ENCODE results near the gene HM13.
A peak's percentile ranks its signal among the peaks of the same experiment; 100 is the strongest.
"Not testable (repeated sequence)": the region's sequence is repeated elsewhere in the genome, so short reads cannot be mapped to it uniquely, and the experiment has no call there.

HM13 gene

GRCh38 chr20:31502884-31503673 lies 11.2 kb upstream of the HM13 start:
- peak; percentile 84 for DNase-seq

- no peak for DNase-seq
Observed at GRCh38 chr20:31505903-31506302, 8.3 kb upstream of the HM13 start.

- no peak for DNase-seq
Observed at GRCh38 chr20:31508517-31509244, 5.6 kb upstream of the HM13 start.

- no peak for DNase-seq
Observed at GRCh38 chr20:31515072-31515774, 981 bp downstream of the HM13 start.

DNA sequence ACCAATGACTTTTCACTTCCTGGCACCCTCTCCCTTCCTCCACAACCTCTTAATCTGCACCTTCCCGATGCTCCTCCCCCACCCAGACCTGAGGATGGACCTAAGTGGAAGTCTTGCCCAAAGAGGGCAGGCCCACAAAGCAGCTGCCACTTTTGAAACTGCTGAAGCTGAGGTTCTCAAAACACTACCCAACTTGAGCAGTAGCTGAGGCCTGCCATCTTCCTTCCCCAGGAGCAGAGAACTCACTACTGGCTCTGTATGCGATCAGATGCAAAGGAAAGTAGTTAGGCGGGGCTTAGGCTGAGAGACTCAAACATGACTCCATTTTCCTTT lies 1.5 kb downstream of the HM13 start:
- DNase-seq, result peak; percentile 92

DNA sequence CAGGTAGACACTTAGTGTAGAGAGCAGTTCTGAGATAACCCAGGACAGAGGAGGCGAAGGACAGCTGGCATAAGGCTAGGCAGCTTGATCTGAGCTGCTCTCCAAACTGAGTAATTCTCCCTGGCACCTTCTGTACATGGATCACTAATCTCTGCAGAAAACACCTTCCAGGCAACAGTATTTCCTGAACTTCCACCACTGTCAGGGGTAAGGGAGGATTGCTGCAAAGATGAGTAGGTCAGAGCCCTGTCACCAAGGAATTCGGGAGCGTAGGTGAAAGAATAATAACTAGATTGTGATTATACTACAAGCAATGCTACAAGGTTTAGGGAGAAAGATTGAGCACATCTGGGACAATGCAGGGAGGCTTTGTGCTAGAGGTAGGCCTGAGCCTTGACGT lies 1.9 kb downstream of the HM13 start:
- DNase-seq, result no peak

DNA sequence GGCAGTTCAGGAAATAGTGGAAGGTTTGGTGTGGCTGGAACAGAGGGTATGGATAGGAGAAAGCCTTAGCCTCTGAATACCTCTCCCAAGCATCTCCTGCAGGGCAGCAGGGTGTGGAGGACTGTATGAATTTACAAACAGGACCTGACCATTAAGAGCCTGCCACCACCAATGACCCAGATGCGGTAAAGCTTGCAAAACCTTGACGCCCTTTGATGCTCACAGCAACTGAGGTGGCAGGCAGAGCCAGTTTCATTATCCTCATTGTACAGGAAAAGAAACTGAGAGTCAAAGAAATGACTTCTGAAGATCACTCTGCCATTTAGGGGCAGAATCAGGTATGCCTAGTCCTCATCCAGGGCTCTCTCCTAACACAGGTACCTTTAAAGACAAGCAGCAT lies 2.4 kb downstream of the HM13 start:
- no peak for DNase-seq

GRCh38 chr20:31517373-31517772 lies 3.1 kb downstream of the HM13 start:
- no peak for DNase-seq

DNA sequence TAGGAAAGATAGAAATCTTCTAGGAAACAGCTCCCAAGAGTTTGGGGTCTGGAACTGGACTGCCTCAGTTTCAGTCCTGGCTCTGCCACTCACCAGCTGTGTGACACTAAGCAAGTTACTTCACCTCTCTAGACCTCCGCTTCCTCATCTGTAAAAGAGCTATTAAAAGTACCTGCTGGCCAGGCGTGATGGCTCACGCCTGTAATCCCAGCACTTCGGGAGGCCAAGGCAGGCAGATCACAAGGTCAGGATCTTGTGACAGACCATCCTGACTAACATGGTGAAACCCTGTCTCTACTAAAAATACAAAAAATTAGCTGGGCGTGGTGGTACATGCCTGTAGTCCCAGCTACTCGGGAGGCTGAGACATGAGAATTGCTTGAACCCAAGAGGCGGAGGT lies 7.0 kb downstream of the HM13 start:
- not testable (repeated sequence) for DNase-seq

DNA sequence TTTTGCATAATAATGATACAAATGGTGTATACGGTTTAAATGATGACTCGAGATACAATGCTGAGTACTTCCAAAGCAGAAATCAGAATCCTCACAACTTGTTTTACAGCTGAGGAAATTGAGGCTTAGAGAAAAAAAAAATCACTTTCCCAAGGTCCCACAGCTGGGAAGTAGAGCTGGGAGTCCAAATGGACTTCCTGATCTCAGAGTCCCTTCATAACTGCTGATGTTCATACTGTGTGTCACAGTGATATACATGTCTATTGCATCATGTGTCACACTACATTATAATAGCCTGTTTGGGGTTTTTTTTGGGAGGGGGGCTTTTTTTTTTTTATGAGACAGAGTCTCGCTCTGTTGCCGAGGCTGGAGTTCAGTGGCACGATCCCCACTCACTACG lies 8.5 kb downstream of the HM13 start:
- no peak for DNase-seq

DNA sequence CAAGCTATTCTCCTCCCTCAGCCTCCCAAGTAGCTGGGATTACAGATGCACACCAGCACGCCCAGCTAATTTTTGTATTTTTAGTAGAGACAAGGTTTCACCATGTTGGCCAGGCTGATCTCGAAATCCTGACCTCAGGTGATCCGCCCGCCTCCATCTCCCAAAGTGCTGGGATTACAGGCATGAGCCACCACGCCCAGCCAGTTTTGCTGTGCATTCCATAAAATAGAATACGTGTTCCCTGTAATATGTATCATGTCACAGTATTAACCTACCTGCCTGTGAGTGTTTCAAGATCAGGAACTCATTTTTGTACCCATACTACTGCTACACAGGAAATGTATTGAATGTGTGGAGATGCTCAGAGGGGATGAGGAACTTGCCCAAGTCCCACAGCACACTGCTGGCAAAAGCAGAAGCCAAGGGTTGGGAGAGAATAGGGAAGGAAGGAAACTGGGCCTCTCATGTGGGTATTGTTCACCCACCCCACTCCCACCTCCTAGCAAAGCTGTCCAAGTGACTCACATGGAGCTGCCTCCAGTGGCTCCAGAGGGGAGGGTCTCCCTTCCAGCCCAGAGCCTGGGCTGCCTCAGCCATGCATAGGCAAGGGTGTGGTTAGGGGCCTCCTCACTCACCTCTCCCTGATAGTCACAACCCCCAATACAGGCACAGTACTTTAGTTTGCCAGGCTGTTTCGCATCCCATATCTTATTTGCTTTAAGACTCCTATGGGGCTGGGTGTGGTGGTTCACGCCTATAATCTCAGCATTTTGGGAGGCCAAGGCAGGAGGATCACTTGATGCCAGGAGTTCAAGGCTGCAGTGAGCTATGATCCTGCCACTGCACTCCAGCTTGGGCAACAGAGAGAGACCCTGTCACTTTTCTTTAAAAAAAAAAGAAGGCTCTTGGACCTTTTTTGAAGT lies 9.4 kb downstream of the HM13 start:
- DNase-seq, result no peak

DNA sequence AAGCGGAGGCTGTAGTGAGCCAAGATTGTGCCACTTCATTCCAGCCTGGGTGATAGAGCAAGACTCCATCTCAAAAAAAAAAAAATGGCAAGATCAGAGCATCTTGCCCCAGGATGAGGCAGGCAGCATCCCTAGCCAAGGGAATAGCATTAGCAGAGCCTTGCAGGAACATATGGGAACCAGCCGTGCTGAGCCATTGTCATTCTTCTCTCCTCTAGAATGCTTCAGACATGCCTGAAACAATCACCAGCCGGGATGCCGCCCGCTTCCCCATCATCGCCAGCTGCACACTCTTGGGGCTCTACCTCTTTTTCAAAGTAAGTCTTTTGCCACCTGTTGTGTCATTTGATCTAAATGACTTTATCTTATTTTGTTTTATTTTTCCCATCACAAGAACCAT lies 13.0 kb downstream of the HM13 start:
- DNase-seq, result no peak

DNA sequence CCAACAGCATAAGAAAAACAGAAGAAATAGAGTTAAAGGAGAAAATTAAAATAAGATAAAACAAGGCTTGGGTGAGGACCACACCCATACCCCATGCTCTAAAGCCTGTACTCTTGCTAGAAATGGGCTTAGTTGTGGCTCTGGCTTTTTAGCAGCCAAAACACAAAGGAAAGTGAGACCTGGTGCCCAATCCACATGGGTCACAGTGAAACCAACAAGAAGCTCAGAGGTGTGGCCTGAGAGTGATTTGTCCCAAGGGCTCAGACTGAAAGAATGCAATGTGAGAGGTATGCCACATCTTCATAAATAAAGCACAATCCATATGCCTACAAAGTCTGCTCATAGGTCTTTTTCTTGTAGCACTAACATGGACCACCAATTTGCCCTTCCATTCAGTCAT lies 21.1 kb downstream of the HM13 start:
- no peak for DNase-seq

DNA sequence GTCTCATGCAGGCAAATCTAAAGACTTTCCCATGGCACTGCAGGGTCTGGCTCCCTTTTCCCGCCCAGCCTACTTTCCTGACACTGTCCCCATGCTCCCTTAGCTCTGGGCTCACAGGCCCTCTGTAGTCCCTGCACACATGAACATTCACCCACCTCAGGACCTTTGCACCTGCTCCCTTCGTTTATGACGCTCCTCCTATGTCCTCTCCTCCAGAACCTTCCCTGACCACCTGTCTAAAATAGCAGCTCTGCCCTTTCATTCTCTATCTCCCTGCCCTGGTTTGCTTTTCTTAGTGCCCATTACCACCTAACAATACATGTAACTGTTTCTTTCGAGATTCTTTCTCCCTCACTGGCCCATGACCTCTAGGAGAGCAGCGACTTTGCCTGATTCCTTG lies 22.3 kb downstream of the HM13 start:
- DNase-seq, result no peak

DNA sequence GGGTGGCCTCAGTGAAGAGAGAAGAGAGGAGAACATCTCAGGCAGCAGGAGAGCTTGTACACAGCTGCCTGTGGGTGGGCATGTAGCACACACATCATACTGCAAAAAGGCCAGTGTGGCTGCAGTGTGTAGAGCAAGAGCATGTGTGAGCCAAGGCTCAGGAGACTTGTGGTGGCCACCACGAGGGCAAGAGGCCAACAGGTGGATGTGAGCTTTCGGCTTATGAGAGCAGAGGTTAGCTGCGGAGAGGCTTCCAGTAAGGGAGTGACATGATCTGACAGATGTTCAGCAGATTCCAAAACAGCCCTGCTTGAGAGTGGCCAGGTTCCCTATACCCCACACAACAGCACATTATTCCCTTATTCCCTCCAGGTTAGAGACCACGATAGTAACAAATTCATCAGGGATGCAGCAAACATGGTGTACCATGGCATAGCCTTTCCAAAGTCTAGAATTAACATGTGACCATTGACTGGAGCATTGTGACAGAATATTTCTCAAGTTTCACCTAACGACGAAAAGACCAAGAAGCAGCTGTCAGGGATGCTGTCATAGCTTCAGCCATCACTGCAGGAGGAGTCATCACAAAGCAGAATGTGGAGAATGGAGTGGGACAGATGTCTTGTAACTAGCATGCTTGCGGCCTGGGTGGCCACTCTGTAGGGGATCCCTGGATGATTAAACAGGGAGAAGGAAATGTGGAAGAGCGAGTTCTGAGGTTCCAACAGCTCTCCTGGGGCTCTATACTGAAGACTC lies 23.1 kb downstream of the HM13 start:
- DNase-seq, result no peak

DNA sequence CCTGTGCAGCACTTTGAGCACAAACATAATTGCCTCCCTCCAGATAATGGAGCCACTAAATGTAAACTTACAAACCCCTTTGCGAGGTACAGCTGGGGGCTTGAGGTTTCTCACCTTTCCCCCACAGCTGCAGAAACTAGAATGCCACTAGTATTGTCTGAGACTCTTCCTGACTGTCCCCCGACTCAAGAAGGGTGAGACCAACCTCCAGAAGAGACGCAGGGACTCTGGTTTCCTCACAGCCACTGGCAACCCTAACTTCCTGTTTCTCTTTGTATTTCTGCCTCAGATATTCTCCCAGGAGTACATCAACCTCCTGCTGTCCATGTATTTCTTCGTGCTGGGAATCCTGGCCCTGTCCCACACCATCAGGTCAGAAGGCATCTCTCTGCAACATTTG lies 23.6 kb downstream of the HM13 start:
- no peak for DNase-seq

DNA sequence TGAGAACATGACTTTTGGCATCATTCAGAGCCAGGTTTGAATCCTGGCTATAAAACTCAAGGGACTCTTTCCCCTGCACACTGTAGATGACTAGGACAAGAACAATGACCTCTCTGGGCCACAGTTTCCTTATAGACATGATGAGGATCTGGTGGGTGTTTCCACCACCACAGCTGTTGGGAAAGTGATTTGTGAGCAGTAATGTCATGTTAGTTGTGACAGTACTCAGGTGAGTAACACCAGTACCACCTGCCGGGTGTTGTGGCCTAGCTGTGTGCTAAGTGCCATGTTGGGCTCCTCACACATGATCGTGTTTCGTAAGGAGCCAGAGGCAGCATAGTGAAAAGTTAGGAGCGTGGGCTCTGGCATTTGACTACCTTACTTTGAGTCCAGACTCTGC lies 24.1 kb downstream of the HM13 start:
- no peak for DNase-seq

GRCh38 chr20:31539636-31540035 lies 25.4 kb downstream of the HM13 start:
- not testable (repeated sequence) for DNase-seq

DNA sequence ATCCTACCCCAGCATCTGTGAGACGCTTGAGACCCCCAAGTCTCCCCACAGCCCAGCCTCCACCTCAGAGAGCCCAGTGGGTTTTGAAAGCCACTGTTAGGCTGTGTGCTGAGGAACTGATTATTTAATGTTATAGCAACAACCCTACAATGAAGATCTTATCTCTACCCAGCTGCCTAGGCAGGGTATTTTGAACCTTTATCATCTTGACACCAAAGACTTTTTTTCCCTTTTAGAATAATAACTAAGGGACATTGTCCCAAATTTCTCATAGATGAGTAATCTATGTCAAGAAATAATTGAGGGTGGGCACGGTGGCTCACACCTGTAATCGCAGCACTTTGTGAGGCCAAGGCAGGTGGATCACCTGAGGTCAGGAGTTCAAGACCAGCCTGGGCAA lies 26.2 kb downstream of the HM13 start:
- no peak for DNase-seq

DNA sequence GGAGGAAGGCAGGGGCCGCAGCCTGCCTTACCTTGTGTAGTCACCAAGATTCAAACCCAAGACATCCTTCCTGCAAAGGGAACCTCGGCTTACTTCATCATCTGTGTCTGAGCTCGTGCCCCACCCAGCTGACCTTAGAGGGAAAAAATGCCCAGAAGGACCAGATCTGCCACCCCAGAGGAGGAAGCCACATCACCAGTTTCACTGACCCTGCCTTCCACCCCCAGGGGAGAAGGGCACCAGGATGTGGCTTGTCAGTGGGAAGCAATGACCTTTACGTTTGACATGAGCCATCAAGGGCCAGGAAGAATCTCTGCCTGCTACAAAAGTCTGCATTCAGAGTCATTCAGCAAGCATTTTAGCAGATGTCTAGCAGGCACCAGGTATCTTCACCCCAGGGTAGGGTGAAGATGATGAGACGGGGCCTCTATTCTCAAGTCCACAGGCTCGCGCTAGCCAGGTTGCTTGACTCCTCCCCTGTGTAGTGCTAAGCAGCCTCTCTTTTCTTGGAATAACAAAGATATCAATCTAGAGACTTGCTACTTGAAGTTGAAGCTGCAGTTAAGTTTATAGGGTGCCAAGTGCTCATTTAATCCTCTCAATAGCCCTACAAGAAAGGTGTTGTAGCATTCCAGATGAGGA lies 28.1 kb downstream of the HM13 start:
- no peak for DNase-seq

DNA sequence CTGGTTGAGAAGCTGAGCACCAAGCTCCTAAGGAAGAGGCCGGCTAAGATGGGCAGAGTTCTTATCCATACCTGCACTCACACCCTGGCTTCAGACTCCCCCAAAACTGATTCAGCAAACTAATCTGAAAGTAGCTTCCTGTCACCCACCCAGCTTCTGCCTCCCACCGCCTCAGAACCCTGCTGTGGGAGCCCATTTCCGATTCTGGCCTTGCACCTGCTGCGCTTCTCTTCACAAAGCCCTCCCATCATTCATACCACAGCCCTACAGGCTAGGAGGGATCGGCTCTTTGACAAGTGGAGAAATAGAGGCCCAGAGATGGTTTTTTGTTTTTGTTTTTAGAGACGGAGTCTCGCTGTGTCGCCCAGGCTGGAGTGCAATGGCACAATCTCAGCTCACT lies 28.7 kb downstream of the HM13 start:
- DNase-seq, result no peak

All from RPMI8226 (cell line).